ENCODE results near the gene WWOX.

The WWOX gene

DNA sequence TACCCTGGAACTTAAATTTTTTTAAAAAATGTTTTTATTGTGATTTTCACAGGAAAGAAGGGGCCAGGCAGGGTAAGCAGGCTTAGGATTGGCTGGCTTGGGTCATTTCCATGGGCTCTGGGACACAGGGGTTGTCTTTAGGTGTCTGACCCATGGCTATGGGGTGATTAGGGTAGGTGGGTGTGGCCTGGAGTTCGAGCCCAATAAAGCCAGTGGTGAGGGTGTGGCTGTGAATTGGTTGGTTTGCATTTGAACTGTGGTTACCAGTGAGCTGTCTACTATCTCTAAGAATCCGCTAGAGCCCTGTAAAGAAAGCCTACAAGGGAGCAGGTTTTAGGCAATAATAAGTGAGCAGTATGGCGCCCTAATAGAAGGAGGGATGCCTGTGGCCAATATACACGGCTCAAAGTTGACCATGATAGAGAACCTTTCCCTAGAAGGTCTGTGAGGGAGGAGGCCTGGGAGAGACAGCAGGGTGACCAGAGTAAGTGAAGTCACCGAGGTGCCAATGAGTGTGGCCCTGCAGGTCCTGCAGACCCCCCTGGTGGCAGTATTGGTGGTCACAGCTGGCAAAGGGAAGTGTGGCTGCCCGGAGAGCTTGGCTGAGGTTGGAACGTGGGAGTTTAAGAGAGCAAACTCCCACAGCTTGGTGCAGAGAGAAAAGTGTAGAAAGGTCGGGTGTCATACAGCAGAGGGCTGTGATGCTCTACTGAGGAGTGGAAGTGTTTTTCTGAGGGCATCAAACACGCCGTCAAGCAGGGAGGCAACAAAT lies 454.0 kb downstream of the WWOX start:
- DNase-seq (ENCODE audit: low read depth in 1 of 2, low spot score in 1 of 2) = no peak

DNA sequence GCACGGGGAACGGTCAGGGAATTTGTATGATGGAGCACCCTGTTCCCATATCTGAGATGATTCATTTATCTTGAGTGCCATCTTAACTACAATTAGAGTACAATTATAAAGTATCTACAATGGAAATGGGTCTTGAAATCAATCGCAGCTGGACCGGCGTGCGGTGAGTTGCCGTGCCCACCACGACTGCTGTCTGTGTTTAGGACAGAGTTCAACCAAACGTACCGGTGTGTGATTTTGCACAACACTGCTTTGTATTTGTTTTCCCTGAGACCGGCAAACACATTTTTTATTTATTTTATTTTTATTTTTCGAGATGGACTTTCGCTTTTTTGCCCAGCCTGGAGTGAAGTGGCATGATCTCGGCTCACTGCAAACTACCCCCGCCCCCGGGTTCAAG lies 457.0 kb downstream of the WWOX start:
- no peak for DNase-seq (ENCODE audit: low read depth in 1 of 2, low spot score in 1 of 2)

DNA sequence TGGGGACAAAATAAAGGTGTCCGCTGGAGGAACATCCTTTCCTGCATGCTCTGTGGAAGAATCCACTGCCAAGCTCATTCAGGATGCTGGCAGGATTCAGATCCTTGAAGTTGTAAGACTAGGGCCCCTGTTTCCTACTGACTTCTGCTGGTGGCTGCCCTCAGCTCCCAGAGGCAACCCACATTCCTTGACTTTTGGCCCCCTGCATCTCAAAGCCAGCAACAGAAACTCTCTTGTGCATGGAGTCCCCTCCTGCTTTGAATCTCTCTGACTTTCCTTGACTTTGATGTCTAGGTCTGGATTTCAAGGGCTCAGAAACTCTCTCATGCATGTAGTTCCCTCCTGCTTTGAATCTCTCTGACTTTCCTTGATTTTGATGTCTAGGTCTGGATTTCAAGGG lies 461.5 kb downstream of the WWOX start:
- no peak for DNase-seq (ENCODE audit: low read depth in 1 of 2, low spot score in 1 of 2)

DNA sequence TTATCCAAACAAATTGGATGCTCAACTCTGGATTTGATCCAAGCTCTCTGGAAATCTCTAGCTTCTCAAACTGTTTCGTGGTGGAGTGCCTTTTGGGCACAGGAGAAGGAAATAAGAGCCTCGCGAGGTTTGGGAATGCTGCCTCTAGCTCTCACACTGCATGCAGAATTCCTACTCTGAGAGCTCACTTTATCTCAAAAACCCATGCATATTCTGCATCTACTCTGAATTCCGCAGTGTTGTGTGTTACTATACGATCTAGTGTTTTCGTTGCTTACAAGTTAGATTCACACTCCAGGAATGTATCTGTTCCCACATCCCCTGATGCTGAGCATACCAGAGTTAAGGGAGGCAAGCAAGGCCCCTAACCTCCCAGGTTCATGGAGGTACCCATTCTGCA lies 462.7 kb downstream of the WWOX start:
- no peak for DNase-seq (ENCODE audit: low read depth in 1 of 2, low spot score in 1 of 2)

DNA sequence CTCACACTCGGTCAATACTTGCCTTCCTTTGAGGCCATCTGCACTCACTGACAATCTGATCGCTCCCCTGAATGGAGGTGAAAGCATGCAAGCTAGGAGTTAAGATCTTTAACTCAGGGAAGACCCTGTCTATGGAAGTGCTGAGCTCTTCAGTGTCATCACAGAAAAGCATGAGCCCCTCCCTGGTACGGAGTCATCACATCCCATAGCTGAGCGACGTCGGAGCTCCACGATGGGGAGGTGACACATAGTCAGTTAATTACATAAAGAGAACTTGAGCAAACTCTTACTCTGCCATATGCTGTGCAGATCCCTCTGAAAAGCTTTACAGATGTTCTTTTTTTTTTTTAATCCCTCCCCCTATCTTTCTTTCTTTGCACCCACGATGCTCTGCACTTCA lies 463.2 kb downstream of the WWOX start:
- DNase-seq (ENCODE audit: low read depth in 1 of 2, low spot score in 1 of 2) = no peak

DNA sequence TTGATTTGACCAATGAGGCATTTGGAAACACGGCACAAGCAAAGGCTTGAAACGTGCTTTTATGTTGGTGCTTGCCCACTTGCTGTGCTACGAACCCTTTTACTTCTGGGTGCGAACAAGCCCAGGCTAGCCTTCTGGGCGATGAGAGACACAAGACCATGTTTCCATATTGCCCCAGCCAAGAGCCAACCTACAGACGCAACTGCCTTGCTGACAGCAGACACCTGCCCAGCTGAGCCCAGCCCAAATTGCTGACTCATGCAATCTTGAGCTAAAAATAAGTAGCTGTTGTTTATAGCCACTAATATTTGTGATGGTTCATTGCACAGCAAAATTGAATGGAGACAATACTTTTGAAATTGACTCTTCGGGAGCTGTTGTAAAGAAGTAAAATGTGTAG lies 464.5 kb downstream of the WWOX start:
- DNase-seq (ENCODE audit: low read depth in 1 of 2, low spot score in 1 of 2) = no peak

DNA sequence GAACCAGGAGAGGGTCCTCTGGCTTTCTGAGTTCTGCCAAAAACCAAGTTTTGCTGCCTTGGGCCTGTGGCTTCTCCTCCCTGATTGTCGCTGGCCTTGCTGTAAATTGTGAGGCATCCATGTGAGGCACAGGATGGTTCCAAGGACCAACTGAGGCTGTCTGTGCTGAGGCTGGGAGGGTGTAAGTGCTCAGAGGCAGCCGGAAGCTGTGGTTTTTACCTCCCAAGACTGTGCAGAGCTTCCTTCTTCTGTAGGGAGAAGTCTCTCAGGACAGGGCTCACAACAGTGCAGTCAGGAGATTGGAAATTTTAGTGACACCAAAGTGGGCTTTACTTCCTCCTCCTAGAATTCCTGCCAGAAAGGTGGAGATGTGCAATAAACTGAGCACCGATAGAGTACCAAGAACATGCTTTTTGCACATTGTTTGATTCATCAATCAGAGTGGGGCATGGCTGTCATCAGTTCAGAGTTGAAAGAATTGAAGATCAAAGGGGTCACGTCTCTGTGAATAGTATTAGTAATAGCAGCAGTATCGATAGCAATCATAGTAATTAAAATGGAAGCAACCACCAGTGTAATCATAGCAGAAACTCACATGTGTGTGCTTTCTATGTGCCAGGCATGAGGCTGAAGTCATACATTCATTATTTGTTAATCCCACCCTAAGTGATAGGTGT lies 467.1 kb downstream of the WWOX start:
- DNase-seq (ENCODE audit: low read depth in 1 of 2, low spot score in 1 of 2) = no peak

DNA sequence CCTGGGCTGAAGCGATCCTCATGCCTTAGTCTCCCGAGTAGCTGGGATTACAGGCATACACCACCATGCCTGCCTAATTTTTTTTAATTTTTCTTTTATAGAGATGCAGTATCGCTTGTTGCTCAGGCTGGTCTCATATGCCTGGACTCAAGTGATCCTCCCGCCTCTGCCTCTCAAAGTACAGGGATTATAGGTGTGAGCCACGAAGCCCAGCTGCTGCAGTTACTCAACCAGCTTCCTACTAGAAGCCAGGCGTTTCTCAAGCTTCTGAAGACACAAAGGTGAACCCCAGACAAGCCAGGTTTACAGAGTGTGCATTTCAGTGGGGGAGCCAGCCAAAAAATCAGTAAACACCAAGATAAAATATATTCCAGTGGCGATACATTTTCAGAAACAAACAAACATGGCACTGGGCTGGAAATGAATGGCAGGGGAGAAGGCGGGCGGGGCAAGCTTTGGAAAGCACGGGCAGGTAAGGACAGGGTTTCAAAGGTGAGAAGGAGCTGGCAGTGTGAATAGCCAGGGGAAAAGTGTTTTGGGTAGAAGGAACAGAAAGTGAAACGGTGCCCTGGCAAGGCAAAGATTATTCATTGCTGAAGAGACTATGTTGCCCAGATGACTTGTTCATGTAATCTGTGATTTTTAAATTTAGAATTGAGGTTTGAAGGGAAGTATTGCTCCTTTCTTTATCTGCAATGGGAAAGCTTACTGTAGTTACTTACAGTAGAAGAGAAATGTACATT lies 471.1 kb downstream of the WWOX start:
- no peak for DNase-seq (ENCODE audit: low read depth in 1 of 2, low spot score in 1 of 2)

DNA sequence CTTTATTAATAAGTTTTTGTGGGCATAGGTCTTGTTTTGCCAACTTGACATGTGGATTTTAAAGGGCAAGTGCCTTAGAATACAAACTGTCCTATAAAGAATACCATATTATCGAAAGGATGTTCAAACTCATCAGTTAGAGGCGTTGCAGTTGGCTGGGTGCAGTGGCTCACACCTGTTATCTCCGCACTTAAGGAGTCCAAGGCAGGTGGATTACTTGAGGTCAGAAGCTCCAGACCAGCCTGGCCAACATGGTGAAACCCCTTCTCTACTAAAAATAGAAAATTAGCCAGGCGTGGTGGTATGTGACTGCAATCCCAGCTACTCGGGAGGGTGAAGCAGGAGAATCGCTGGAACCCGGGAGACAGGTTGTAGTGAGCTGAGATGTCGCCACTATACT lies 472.0 kb downstream of the WWOX start:
- DNase-seq (ENCODE audit: low read depth in 1 of 2, low spot score in 1 of 2) = no peak

DNA sequence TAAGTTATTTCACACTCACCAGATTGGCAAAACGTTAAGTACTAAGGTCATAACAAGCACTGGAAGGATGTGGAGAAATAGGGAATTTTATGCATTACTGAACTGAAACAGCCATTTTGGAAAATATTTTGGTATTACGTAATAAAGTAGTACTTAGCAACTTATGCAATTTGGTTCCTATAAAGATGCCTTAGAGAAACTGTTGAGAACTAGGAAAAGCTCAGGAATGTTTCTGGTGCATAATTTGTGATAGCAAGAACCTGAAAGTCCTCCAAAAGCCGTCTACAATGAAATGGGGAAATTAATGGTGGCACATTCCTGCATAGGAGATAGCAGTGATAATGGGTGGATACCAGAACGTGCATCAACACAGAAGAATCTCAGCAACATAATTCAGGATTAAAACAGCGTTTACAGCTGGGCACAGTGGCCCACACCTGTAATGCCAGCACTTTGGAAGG lies 472.5 kb downstream of the WWOX start:
- no peak for DNase-seq (ENCODE audit: low read depth in 1 of 2, low spot score in 1 of 2)

DNA sequence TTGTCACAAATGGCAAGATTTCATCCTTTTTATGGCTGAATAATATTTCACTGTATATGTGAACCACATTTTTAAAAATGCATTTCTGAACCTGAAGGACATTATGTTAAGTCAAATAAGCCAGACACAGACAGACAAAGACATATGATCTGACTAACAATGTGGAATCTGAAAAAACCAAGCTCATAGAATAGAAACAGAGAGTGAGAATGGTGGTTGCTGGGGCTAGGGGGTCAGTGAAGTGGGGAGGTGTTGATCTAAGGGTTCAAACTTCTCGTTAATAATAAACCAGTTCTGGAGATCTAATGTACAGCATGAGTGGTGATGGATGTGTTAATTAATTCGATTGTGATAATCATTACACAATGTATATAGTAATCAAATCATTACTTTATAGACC lies 475.1 kb downstream of the WWOX start:
- DNase-seq (ENCODE audit: low read depth in 1 of 2, low spot score in 1 of 2) = no peak

DNA sequence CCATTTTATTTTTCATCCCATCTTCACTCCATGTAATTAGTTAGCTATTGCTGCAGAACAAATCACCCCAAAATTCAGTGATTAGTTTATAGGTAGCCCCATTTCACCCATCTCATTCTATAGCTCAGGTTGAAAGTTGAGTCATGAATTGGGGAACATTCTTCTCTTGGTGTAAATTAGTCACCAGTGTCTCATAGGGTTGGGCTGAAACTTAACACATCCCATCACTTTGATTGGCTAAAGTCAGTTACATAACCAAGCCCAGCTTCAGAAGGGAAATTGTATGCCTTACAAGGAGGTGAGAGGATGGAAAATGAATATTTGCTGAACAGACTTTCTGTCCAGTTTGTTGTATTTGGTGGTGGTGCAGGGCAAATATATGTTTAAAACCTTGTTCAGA lies 477.5 kb downstream of the WWOX start:
- no peak for DNase-seq (ENCODE audit: low read depth in 1 of 2, low spot score in 1 of 2)

DNA sequence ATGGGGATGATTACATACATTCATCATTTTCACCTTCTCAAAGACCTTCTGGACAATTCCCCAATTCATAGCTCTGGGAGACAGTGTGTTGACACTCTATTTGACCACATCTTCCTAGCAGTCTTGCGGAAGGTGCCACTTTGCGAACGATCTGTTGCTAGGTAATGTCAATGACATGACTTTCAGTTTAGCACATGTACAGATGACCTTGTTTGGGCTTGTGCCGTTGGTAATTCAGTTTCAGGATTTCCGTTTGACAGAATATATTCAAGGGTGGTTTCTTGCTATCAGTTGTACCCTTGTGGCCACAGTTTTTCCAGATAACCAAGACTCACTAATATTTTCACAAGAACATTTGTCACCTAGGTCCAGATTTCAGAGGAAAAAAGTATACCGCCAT lies 478.2 kb downstream of the WWOX start:
- no peak for DNase-seq (ENCODE audit: low read depth in 1 of 2, low spot score in 1 of 2)

DNA sequence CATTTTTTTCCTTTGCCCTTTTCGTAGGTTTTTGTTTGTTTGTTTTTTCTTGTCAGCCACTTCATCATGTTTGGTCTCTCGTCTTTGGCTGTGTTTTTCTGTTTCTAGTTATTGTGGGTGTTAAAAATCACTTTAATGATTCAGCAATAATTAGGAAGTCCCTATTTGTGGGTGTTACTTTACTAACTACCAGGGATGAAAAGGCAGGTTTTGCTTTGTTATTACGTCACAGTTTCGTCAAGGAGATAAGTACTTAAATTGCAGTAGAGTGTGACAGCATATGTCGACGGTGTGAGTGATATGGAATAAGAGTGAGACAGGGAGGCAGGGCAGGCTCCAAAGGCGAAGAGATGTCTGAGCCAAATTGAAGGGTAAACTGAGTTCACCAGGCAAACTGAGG lies 479.6 kb downstream of the WWOX start:
- no peak for DNase-seq (ENCODE audit: low read depth in 1 of 2, low spot score in 1 of 2)

DNA sequence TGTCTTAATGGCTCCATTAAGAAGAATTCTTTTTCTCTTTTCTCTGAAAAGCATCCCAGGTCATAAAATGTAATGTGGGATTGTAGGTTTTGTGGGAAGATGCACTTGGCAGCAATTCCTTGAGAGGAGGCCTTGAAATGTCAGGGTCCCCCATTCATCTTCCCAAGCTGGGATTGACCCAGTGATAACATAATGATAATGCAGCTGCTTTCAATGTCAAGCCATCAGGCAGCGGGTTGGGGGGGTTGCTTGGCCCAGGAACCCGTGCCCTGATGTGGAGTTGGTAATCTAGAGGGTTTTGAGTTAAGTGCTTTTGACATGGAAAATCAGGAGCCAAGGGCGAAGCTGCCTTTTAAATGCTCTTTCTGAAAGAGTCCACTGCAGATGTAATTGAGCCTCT lies 484.0 kb downstream of the WWOX start:
- DNase-seq (ENCODE audit: low read depth in 1 of 2, low spot score in 1 of 2) = no peak

DNA sequence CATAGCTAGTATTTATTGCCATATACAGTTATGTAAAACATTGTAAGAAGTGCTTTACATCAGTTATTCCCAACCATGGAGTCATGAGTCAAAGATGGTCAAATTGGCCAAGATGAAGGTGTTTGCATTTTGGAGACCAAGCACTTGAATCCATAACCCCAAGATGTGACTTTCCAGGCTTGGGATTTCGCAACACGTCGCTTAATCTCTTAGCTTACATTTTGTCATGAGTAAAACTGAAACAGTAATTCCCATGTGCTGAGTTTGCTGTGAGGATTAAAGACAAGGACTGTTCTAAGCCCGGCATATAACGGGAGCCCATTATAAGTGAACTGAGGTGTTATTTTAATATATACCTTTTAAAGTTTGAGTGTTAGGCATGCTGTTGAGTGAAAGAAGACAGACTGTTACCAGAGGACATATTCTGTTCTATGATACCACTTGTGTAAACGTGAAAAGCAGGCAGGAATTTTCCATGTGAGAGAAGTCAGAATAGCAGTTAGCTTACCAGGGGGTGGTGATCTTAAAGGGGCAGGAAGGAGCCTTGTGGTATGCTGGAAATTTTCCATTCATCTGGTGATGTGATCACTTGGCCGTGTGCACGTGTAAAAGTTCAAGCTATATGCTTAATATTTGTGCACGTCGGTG lies 484.9 kb downstream of the WWOX start:
- no peak for DNase-seq (ENCODE audit: low read depth in 1 of 2, low spot score in 1 of 2)

DNA sequence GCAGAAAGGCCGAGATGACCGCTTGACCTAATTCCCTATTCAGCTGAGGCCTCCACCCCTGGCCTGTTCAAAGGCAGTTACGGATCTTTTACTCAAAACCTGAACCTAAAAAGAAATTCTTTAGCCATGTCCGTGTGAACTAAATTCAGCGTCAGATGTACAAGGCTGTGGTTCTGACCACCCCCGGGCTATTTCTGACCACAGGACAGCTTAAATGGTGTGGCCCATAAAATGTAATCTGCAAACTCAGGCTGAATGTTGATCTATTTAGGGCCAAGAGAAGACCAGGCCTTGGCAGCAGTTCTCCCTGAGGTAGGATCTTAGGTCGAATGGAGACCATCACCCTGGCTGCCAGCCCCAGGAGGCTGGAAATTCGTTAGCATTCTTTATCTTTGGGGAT lies 485.5 kb downstream of the WWOX start:
- no peak for DNase-seq (ENCODE audit: low read depth in 1 of 2, low spot score in 1 of 2)

DNA sequence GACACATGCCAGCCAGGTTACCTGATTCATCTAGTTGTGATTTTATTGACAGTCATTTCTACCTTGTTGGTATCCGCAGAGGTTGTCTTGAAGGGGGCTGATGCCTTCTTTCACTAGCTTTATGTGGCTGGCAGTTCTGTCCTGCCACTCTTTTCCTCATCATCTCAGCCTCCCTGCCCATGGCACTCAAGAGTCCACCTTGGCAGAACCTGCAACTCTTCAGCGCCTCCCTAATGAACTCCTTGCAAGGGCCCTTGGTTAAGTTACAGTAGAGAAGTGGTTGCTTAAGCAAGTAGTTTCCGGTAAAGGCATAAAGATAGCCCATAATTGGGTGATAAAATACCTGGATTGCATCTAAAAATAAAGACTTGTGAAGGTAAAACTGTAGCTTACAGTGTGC lies 489.9 kb downstream of the WWOX start:
- DNase-seq (ENCODE audit: low read depth in 1 of 2, low spot score in 1 of 2) = no peak

DNA sequence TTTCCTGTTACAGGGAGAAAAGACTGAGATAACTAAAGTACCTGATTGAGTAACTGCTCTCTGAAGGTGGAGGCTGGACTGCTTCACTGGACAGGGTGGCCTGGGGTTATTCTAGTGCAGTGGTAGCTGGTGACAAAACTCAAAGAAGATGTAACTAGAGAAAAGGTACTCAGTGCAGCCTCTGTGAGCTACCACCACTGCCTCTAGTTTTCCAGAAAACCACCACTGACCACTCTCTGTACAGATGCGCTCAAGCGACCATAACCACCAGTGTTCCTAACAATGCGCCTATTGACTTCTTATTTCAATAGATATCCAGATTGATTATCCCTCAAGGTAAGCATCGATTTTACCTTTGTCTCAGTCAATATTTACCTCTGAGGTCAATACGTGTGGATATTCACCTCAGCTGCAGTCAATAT lies 492.2 kb downstream of the WWOX start:
- no peak for DNase-seq (ENCODE audit: low read depth in 1 of 2, low spot score in 1 of 2)

DNA sequence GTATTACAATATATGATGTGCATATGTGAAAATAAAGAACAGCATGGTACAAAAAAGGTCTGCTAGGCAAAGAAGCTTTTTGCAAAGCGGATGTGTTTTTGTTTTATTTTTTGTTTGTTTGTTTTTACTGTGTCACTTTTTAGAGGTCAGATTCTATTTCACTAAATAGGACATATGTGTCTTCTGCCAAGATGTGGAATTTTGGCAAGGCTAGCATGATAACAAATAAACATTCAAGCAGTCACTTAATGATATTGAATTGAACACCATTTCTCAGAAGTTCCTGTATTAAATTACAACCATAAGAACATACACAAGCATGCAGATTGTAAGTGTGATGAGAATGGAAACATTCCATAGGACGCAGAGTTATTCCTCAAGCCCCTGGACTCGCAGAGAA lies 492.7 kb downstream of the WWOX start:
- no peak for DNase-seq (ENCODE audit: low read depth in 1 of 2, low spot score in 1 of 2)

DNA sequence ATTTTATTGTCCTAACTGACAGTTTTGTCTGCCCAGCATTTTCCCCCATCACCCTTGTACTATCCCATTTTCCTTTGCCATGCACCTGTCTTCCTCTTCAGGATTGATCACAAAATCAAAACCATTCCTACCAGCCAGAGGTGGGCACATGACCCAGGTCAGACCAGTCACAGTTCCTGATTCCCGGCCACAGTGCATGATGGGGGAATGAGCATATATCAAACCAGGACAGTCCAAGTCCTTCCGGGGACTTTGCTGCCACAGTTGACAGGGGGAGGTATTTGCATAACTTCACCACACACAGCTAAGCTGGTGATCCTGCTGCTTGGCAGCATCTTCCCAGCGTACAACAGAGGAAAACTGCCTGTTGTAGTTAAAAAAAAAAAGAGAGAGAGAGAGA lies 493.9 kb downstream of the WWOX start:
- DNase-seq (ENCODE audit: low read depth in 1 of 2, low spot score in 1 of 2) = no peak

DNA sequence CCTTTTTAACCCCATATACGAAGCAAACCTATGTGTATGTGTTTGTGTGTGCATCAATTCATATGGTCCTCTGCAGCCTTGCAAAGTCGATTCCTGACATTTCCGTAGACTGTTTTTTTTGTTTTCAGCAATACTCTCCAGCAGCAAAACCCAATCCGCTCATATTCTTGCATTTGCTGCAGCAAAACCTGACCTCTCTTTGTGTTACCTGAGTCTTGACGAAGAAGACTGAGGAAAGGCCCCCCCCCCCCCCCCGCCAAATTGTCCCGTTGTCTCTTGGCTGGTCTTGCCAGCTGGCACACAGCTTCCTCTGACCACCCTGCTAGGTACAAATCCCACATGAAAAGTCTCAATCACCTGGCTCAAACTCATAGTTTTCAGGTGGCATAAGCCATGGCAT lies 494.7 kb downstream of the WWOX start:
- DNase-seq (ENCODE audit: low read depth in 1 of 2, low spot score in 1 of 2) = no peak

All from activated T-helper 1 cell treated with anti-CD3 and anti-CD28 coated beads, Interleukin-2, amount 50 U/mL, for 16 hours (primary cell).